Caco-2 (cell line): Measurements from ENCODE around the gene TLCD3B. TPM values are rescaled to one million over a fixed set of nuclear protein-coding genes. Genes with fewer than 3 reads are reported as not detected.

Source experiments
- BruUV-seq: library from RNA; stranded (reverse); fragments of 400-500 nt; replicated peaks from 2 replicates; lab custom pipeline; 2021; lab: Mats Ljungman, UMichigan
- CTCF ChIA-PET: fragments of 300-600 bp; sonication (Branson Sonifier 250); formaldehyde crosslinking; loops from one replicate; lab custom pipeline; 2022; ENCODE audit warnings: antibody characterized with exemption; lab: Charles Lee
- POLR2A ChIA-PET: fragments of 300-600 bp; sonication (Branson Sonifier 250); formaldehyde crosslinking; loops from one replicate; lab custom pipeline; 2022; ENCODE audit warnings: antibody characterized with exemption; lab: Charles Lee
- DNase-seq, 2 experiments: peaks; one replicate each; pipeline versions ENCODE4 v3.0.0 to v3.0.0-alpha.2; 2020 to 2022
- H3K27me3 ChIP-seq: replicated peaks from 2 replicates; pipeline ENCODE4 v1.6.0; 2011; ENCODE audit warnings: low read length; ENCODE audit not compliant: control insufficient read depth, insufficient read depth
- H3K36me3 ChIP-seq: 2 replicates; pipeline ENCODE4 v1.5.1; 2011; ENCODE audit warnings: low read length; ENCODE audit not compliant: control insufficient read depth, insufficient read depth
- H3K4me1 ChIP-seq: fragments of 250-450 bp; sonication (Bioruptor Pico); 2 replicates; pipeline ENCODE4 v1.5.1; 2020; ENCODE audit warnings: mild to moderate bottlenecking
- H3K4me3 ChIP-seq: 2 replicates; pipeline ENCODE4 v1.5.1; 2011; ENCODE audit warnings: low read depth, mild to moderate bottlenecking, control low read depth, low read length
- H3K9me3 ChIP-seq: fragments of 250-450 bp; sonication (Bioruptor Pico); 2 replicates; pipeline ENCODE4 v1.5.1; 2020; ENCODE audit warnings: mild to moderate bottlenecking, moderate library complexity
- H3K27ac Mint-ChIP-seq: one replicate; pipeline ENCODE4 v1.8.0; 2022; ENCODE audit warnings: mixed read lengths; ENCODE audit not compliant: unreplicated experiment
- H3K27me3 Mint-ChIP-seq: one replicate; pipeline ENCODE4 v1.8.0; 2022; ENCODE audit warnings: mixed read lengths; ENCODE audit not compliant: insufficient read depth, unreplicated experiment
- H3K36me3 Mint-ChIP-seq: one replicate; pipeline ENCODE4 v1.8.0; 2022; ENCODE audit warnings: mild to moderate bottlenecking, mixed read lengths; ENCODE audit not compliant: insufficient read depth, unreplicated experiment
- H3K4me1 Mint-ChIP-seq: one replicate; pipeline ENCODE4 v1.8.0; 2022; ENCODE audit warnings: low read depth, mixed read lengths; ENCODE audit not compliant: unreplicated experiment
- H3K4me3 Mint-ChIP-seq: one replicate; pipeline ENCODE4 v1.8.0; 2022; ENCODE audit warnings: mild to moderate bottlenecking, moderate library complexity, mixed read lengths; ENCODE audit not compliant: unreplicated experiment
- H3K9me3 Mint-ChIP-seq: one replicate; pipeline ENCODE4 v1.8.0; 2022; ENCODE audit warnings: mixed read lengths; ENCODE audit not compliant: unreplicated experiment
- CTCF ChIP-seq, 2 experiments: fragments of 200-600 bp in 1 of 2; IDR thresholded peaks; 1 replicate in 1 of 2; 2 replicates in 1 of 2; pipeline versions ENCODE4 v1.5.1 to v1.8.0; 2011 to 2022; ENCODE audit warnings: antibody characterized with exemption in 1 of 2, control low read depth in 1 of 2, inconsistent platforms in 1 of 2, low read depth in 1 of 2, low read length in 1 of 2, mild to moderate bottlenecking in 1 of 2, moderate library complexity in 1 of 2; ENCODE audit not compliant: insufficient read depth in 1 of 2, severe bottlenecking in 1 of 2, unreplicated experiment in 1 of 2
- intact Hi-C: fragments of 100-400 bp; cut with micrococcal nuclease; formaldehyde crosslinking; loops from one replicate; pipeline ENCODE4 v1.10.0; 2022; ENCODE audit not compliant: unreplicated experiment
- total RNA-seq: library from RNA; stranded (reverse); gene quantifications from 2 replicates; pipeline ENCODE4 v1.2.3, GENCODE V29; 2022

The TLCD3B gene
- total RNA-seq, 1 experiment from 2014 or later: 0.48 TPM

DNA sequence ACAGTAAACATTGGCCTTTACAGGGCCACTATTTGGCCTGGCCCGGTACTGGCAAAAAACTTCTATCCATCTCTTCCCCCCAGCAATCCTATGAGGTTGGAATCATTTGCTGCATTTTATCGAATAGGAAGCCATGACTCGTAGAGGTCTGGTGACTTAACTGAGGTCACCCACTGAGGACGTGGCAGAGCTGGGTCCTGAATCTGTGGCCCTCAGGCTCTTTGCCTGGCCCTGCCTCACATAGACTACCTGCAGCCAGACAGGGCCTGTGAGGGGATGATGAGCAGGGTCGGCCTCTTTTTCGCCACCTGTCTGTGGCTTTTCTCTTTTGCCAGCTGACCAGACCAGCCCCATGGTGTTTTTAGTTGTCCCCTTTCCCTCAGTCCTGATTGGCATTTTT is 46.6 kb upstream of the TLCD3B start:
- ChIA-PET POLR2A (no interaction called here), CTCF (no interaction called here)
- TF ChIP-seq CTCF (IDR thresholded peaks at IDR 0.05; ENCODE audit: insufficient read depth in 1 of 2, low read depth in 1 of 2, low read length in 1 of 2, severe bottlenecking in 1 of 2, unreplicated experiment in 1 of 2): no peak
- intact Hi-C loops: no loop called here
- H3K4me3 Mint-ChIP-seq: no peak overlapping the region
- H3K36me3 Mint-ChIP-seq: peaks cover 70% of the 10 kb centered on the region
- no peaks in the 10 kb centered on the region for H3K27me3 ChIP-seq
- 0 out of 2 replicates have a peak, but pooled peaks cover 11% of the 10 kb centered on the region for H3K4me1 ChIP-seq
- DNase-seq: no peak
- H3K4me1 Mint-ChIP-seq: peaks cover 12% of the 10 kb centered on the region
- no peak overlapping the region for H3K4me3 ChIP-seq
- H3K36me3 ChIP-seq: peaks cover 10% of the 10 kb centered on the region
- no peaks in the 10 kb centered on the region for H3K9me3 Mint-ChIP-seq
- no TSS peak for BruUV-seq
- no peak overlapping the region for H3K27ac Mint-ChIP-seq
- no peaks in the 10 kb centered on the region for H3K9me3 ChIP-seq
- H3K27me3 Mint-ChIP-seq: no peaks in the 10 kb centered on the region

GRCh38 chr16:30076276-30076791 is 45.3 kb upstream of the TLCD3B start:
- no peak for TF ChIP-seq CTCF (IDR thresholded peaks at IDR 0.05; ENCODE audit: insufficient read depth in 1 of 2, low read depth in 1 of 2, low read length in 1 of 2, severe bottlenecking in 1 of 2, unreplicated experiment in 1 of 2)
- Mint-ChIP-seq H3K27me3 (no peaks in the 10 kb centered on the region), H3K4me1 (peaks cover 12% of the 10 kb centered on the region), H3K27ac (peak overlapping the region; percentile 84), H3K36me3 (peaks cover 69% of the 10 kb centered on the region), H3K4me3 (peak overlapping the region; percentile 82), H3K9me3 (no peaks in the 10 kb centered on the region)
- ChIA-PET CTCF (interaction anchor here (0.5 kb wide), 1 partner anchor 259 kb away, joined by 6 read pairs; no protein-coding TSS in a partner anchor), POLR2A (interaction anchor here (0.9 to 1.0 kb wide), 2 partner anchors 11 to 259 kb away, joined by 5 read pairs; partner anchors contain the start of gene ALDOA)
- BruUV-seq: TSS peak; percentile 31
- Histone ChIP-seq H3K27me3 (no peaks in the 10 kb centered on the region), H3K4me1 (0 out of 2 replicates have a peak, but pooled peaks cover 11% of the 10 kb centered on the region), H3K36me3 (peaks cover 10% of the 10 kb centered on the region), H3K9me3 (no peaks in the 10 kb centered on the region), H3K4me3 (peak overlapping the region; percentile 82)
- DNase-seq: no peak
- intact Hi-C loops: no loop called here

DNA sequence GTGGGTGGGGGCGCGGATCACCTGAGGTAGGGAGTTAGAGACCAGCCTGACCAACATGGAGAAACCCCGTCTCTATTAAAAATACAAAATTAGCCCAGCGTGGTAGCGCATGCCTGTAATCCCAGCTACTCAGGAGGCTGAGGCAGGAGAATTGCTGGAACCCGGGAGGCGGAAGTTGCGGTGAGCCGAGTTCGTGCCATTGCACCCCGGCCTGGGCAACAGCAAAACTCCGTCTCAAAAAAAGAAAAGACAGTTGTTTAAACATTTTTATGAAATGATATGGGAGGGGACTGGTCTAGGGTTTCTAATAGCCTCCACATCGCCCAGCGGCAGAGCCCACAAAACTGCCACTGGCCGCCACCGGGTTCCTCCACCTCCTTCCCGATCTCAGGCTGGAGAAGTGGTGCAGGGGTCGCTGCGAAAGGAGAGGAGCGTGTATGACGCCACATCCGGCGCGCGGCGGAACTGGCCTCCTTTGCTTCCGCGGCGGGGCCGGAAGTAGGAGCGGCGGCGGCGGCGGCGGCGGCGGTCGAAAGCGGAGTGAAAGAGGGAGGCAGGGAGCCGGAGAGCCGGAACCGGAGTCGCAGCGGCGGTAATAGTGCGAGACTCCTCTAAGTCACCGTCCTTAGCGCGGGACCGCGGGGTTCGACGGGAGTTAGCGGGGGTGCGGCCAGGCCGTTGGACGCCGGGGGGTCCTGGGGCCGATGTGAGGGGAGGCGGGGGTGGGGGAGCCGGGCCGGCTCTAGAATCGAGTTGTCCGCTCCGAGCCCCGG is 44.6 kb upstream of the TLCD3B start, which contains the start of gene PPP4C:
PPP4C (plus strand) TSS at position 492 of the 773 bp plus-strand sequence. CDS start 384 bp downstream, outside the sequence.
- no peaks in the 10 kb centered on the region for H3K9me3 Mint-ChIP-seq
- H3K36me3 Mint-ChIP-seq: peaks cover 71% of the 10 kb centered on the region
- Histone ChIP-seq H3K27me3 (no peaks in the 10 kb centered on the region), H3K9me3 (no peaks in the 10 kb centered on the region), H3K4me1 (0 out of 2 replicates have a peak, but pooled peaks cover 11% of the 10 kb centered on the region), H3K36me3 (peaks cover 11% of the 10 kb centered on the region), H3K4me3 (peak within 1 kb of the TSS; percentile 82)
- no peak for TF ChIP-seq CTCF (IDR thresholded peaks at IDR 0.05; ENCODE audit: insufficient read depth in 1 of 2, low read depth in 1 of 2, low read length in 1 of 2, severe bottlenecking in 1 of 2, unreplicated experiment in 1 of 2)
- ChIA-PET CTCF (no interaction called here), POLR2A (interaction anchor here (0.9 to 1.3 kb wide), 3 partner anchors 10 to 260 kb away, joined by 5 read pairs; partner anchors contain the start of gene ALDOA)
- H3K4me1 Mint-ChIP-seq: peaks cover 12% of the 10 kb centered on the region
- peak; percentile 85 to 89 for DNase-seq
- peak within 1 kb of the TSS; percentile 82 for H3K4me3 Mint-ChIP-seq
- intact Hi-C loops: no loop called here
- peak within 1 kb of the TSS; percentile 84 for H3K27ac Mint-ChIP-seq
- TSS peak; percentile 97 for BruUV-seq
- H3K27me3 Mint-ChIP-seq: no peaks in the 10 kb centered on the region
